Stomach (tissue), 9 donors: Measurements from ENCODE around the gene ANKRD44. TPM values are rescaled to one million over a fixed set of nuclear protein-coding genes. Genes with fewer than 3 reads are reported as not detected.

ENCODE experiments used
- DNase-seq, 2 donors: peaks; one replicate each; pipeline versions ENCODE4 v3.0.0 to v3.0.0-alpha.2; 2013 to 2019
- H3K27ac ChIP-seq, 5 donors: fragments of 200-600 bp in 4 of 5; sonication (generic) in 4 of 5; one replicate each; pipeline ENCODE4 v1.5.1; 2013 to 2019; ENCODE audit warnings: mild to moderate bottlenecking in 1 of 5, moderate library complexity in 1 of 5
- H3K27me3 ChIP-seq, 3 donors: fragments of 200-600 bp; sonication (generic); one replicate each; pipeline ENCODE4 v1.5.1; 2017 to 2019; ENCODE audit warnings: mixed run types in 1 of 3
- H3K36me3 ChIP-seq, 4 donors: fragments of 200-600 bp; sonication (generic); 1 replicate in 3 of 4; 2 replicates in 1 of 4; pipeline ENCODE4 v1.5.1; 2016 to 2019
- H3K4me1 ChIP-seq, 4 donors: fragments of 200-600 bp; sonication (generic); one replicate each; pipeline ENCODE4 v1.5.1; 2016 to 2019
- H3K4me3 ChIP-seq, 4 donors: fragments of 200-600 bp; sonication (generic) in 3 of 4; one replicate each; pipeline ENCODE4 v1.5.1; 2016 to 2019; ENCODE audit warnings: mild to moderate bottlenecking in 1 of 4
- H3K9me3 ChIP-seq, 4 donors: fragments of 200-600 bp; sonication (generic); one replicate each; pipeline ENCODE4 v1.5.1; 2016 to 2019
- CTCF ChIP-seq, 7 experiments: fragments of 450-650 bp in 4 of 7; fragments of 200-600 bp in 3 of 7; sonication (generic) in 3 of 7; IDR thresholded peaks; one replicate each; pipeline ENCODE4 v1.5.1; 2016 to 2019; ENCODE audit warnings: antibody characterized with exemption in 7 of 7, control low read depth in 2 of 7, mild to moderate bottlenecking in 1 of 7
- EP300 ChIP-seq: sonication (generic); formaldehyde crosslinking; IDR thresholded peaks from one replicate; pipeline ENCODE4 v1.6.1; 2017; ENCODE audit warnings: antibody characterized with exemption
- POLR2A ChIP-seq, 4 donors: fragments of 450-650 bp; IDR thresholded peaks; one replicate each; pipeline ENCODE4 v1.6.1; 2016; ENCODE audit warnings: antibody characterized with exemption in 4 of 4, control low read depth in 2 of 4, mild to moderate bottlenecking in 1 of 4, moderate library complexity in 1 of 4
- POLR2AphosphoS5 ChIP-seq, 3 donors: sonication (generic); formaldehyde crosslinking; IDR thresholded peaks; one replicate each; pipeline ENCODE4 v1.6.1; 2016; ENCODE audit warnings: antibody characterized with exemption in 3 of 3
- WGBS, 5 donors: extraction: QIAGEN DNeasy Blood & Tissue Kit in 3 of 5; methylation state at CpG; one replicate each; pipeline versions ENCODE4 v1.1.5 to v1.1.7; 2013 to 2018; 5-methylcytosine and 5-hydroxymethylcytosine counted together
- intact Hi-C: fragments of 100-400 bp; cut with DNase I; formaldehyde crosslinking; loops from one replicate; pipeline ENCODE4 v1.15.1; 2023; ENCODE audit warnings: low total_unique reads
- polyA plus RNA-seq, 3 donors: library from polyadenylated mRNA; stranded (reverse); fragments of 200-250 nt; gene quantifications; one replicate each; pipeline ENCODE4 v1.2.3, GENCODE V29; 2013
- total RNA-seq, 5 donors: library from RNA; depleted of rRNA; stranded (reverse); fragments of >200 nt; gene quantifications; one replicate each; pipeline versions ENCODE4 v1.1.0 to v1.2.3, GENCODE V29; 2014 to 2016
- donor health status: healthy with polysubstance abuse.
- donor health status: Bipolar disorder and iron deficiency.
- donor health status: healthy.

The ANKRD44 gene
- total and polyA plus RNA-seq, 8 donors = 1.2 to 58.4 (median 7.0) TPM

GRCh38 chr2:197097578-197098366 lies 212.8 kb downstream of the ANKRD44 start:
- Histone ChIP-seq H3K36me3 (peaks cover 0 to 28% (median 21%) of the 10 kb centered on the region in 4 donors), H3K27me3 (no peaks in the 10 kb centered on the region), H3K27ac (peak overlapping the region in 1 of 5 donors; percentile 27), H3K9me3 (no peaks in the 10 kb centered on the region), H3K4me3 (no peak overlapping the region), H3K4me1 (peaks cover 0 to 10% (median 5%) of the 10 kb centered on the region in 4 donors)
- intact Hi-C loops = no loop called here
- DNase-seq = peak in 1 of 2 donors; percentile 88
- peak in 1 of 3 donors; percentile 50 for TF ChIP-seq POLR2AphosphoS5 (IDR thresholded peaks at IDR 0.05)
- TF ChIP-seq POLR2A (IDR thresholded peaks at IDR 0.05) = no peak
- 67 to 81% (median 77%) methylated on average over 7 of the region's 7 CpGs for WGBS, 5 donors

GRCh38 chr2:197096649-197097048 lies 213.9 kb downstream of the ANKRD44 start:
- H3K27me3 ChIP-seq = no peaks in the 10 kb centered on the region
- H3K4me1 ChIP-seq = peaks cover 0 to 10% (median 5%) of the 10 kb centered on the region in 4 donors
- intact Hi-C loops = no loop called here
- H3K9me3 ChIP-seq = no peaks in the 10 kb centered on the region
- DNase-seq = no peak
- H3K27ac ChIP-seq = no peak overlapping the region
- peaks cover 0 to 28% (median 23%) of the 10 kb centered on the region in 4 donors for H3K36me3 ChIP-seq
- TF ChIP-seq CTCF (IDR thresholded peaks at IDR 0.05) = no peak
- no peak for TF ChIP-seq POLR2AphosphoS5 (IDR thresholded peaks at IDR 0.05)
- no peak for TF ChIP-seq POLR2A (IDR thresholded peaks at IDR 0.05)
- no peak for TF ChIP-seq EP300
- 73 to 82% (median 76%) methylated on average over 2 of the region's 2 CpGs for WGBS, 5 donors
- H3K4me3 ChIP-seq = no peak overlapping the region

GRCh38 chr2:197092431-197092830 lies 218.1 kb downstream of the ANKRD44 start:
- peak in 1 of 2 donors; percentile 88 for DNase-seq

GRCh38 chr2:197090742-197091367 lies 219.7 kb downstream of the ANKRD44 start:
- Histone ChIP-seq H3K36me3 (peaks cover 0 to 26% (median 13%) of the 10 kb centered on the region in 4 donors), H3K9me3 (no peaks in the 10 kb centered on the region), H3K4me3 (no peak overlapping the region), H3K4me1 (peaks cover 0 to 6% (median 2%) of the 10 kb centered on the region in 4 donors), H3K27ac (no peak overlapping the region), H3K27me3 (no peaks in the 10 kb centered on the region)
- WGBS, 5 donors = 86 to 91% (median 89%) methylated on average over 9 to 10 of the region's 10 CpGs
- no peak for TF ChIP-seq EP300
- no peak for TF ChIP-seq POLR2A (IDR thresholded peaks at IDR 0.05)
- no peak for TF ChIP-seq CTCF (IDR thresholded peaks at IDR 0.05)
- no peak for TF ChIP-seq POLR2AphosphoS5 (IDR thresholded peaks at IDR 0.05)
- DNase-seq = no peak
- intact Hi-C loops = no loop called here

More at GRCh38 chr2:197092431-197092830, 218.1 kb downstream of the ANKRD44 start:
- intact Hi-C loops = no loop called here
- Histone ChIP-seq H3K4me3 (no peak overlapping the region), H3K27me3 (no peaks in the 10 kb centered on the region), H3K36me3 (peaks cover 0 to 18% (median 14%) of the 10 kb centered on the region in 4 donors), H3K4me1 (peaks cover 0 to 8% (median 4%) of the 10 kb centered on the region in 4 donors), H3K27ac (no peak overlapping the region), H3K9me3 (no peaks in the 10 kb centered on the region)
- TF ChIP-seq POLR2AphosphoS5 (IDR thresholded peaks at IDR 0.05) = peak; percentile 43 to 79 (median 72)
- no peak for TF ChIP-seq EP300
- WGBS, 5 donors = 63 to 72% (median 69%) methylated on average over 4 of the region's 4 CpGs

GRCh38 chr2:197089655-197090054 lies 220.9 kb downstream of the ANKRD44 start:
- peaks cover 0 to 26% (median 7%) of the 10 kb centered on the region in 4 donors for H3K36me3 ChIP-seq
- 89 to 99% (median 94%) methylated on average over 2 of the region's 2 CpGs for WGBS, 5 donors

More at GRCh38 chr2:197089655-197090054, 220.9 kb downstream of the ANKRD44 start:
- no peaks in the 10 kb centered on the region for H3K27me3 ChIP-seq
- H3K27ac ChIP-seq = no peak overlapping the region
- intact Hi-C loops = no loop called here
- TF ChIP-seq EP300 (no peak), POLR2A (IDR thresholded peaks at IDR 0.05) (no peak), CTCF (IDR thresholded peaks at IDR 0.05) (no peak), POLR2AphosphoS5 (IDR thresholded peaks at IDR 0.05) (no peak)
- H3K4me1 ChIP-seq = peaks cover 0 to 6% (median 2%) of the 10 kb centered on the region in 4 donors
- H3K9me3 ChIP-seq = no peaks in the 10 kb centered on the region
- no peak overlapping the region for H3K4me3 ChIP-seq
- no peak for DNase-seq
